HCT116 (cell line): Measurements from ENCODE around the gene UBE2J2.

Experiments used
- CEBPB ChIP-seq: IDR thresholded peaks from 2 replicates; pipeline ENCODE4 v1.6.1; 2012; ENCODE audit warnings: low read depth
- EGR1 ChIP-seq: IDR thresholded peaks from 2 replicates; pipeline ENCODE4 v1.6.1; 2012; ENCODE audit warnings: low read depth
- EZH2 ChIP-seq: fragments of 200-600 bp; sonication (generic); IDR thresholded peaks from 2 replicates; pipeline ENCODE4 v1.6.1; 2017; ENCODE audit warnings: antibody characterized with exemption, mixed run types
- EZH2phosphoT487 ChIP-seq: fragments of 200-600 bp; IDR thresholded peaks from 2 replicates; pipeline ENCODE4 v1.6.1; 2018; ENCODE audit warnings: antibody characterized with exemption, borderline replicate concordance
- JUND ChIP-seq: IDR thresholded peaks from 2 replicates; pipeline ENCODE4 v1.6.1; 2012
- POLR2A ChIP-seq: IDR thresholded peaks from 2 replicates; pipeline ENCODE4 v1.7.0; 2011; ENCODE audit warnings: borderline replicate concordance; ENCODE audit not compliant: insufficient read depth, insufficient read length; ENCODE audit errors: extremely low read depth
- RAD21 ChIP-seq: IDR thresholded peaks from 2 replicates; pipeline ENCODE4 v1.6.1; 2012; ENCODE audit warnings: low read depth, mild to moderate bottlenecking
- SIN3A ChIP-seq: IDR thresholded peaks from 2 replicates; pipeline ENCODE4 v1.6.1; 2012; ENCODE audit warnings: low read depth
- YY1 ChIP-seq: IDR thresholded peaks from 2 replicates; pipeline ENCODE4 v1.6.1; 2011; ENCODE audit warnings: low read length, low read depth, moderate library complexity, mild to moderate bottlenecking; ENCODE audit not compliant: insufficient replicate concordance; ENCODE audit errors: extremely low read depth
- ZNF274 ChIP-seq: fragments of 200-500 bp; sonication (Bioruptor generic); IDR thresholded peaks from 2 replicates; pipeline ENCODE4 v1.6.1; 2014; ENCODE audit warnings: mild to moderate bottlenecking, low read depth, low read length, inconsistent platforms
- TF ChIP-seq, protein P1 (sequence below), 3 experiments: fragments of 200-600 bp in 1 of 3; sonication (generic) in 1 of 3; IDR thresholded peaks in 2 of 3; conservative IDR thresholded peaks in 1 of 3; 2 replicates each; pipeline ENCODE4 v1.5.1; 2012 to 2017; ENCODE audit warnings: low read depth in 2 of 3, low read length in 2 of 3, antibody characterized with exemption in 1 of 3, borderline replicate concordance in 1 of 3, control low read depth in 1 of 3, mild to moderate bottlenecking in 1 of 3, mixed read lengths in 1 of 3, mixed run types in 1 of 3, moderate library complexity in 1 of 3; ENCODE audit not compliant: insufficient read depth in 1 of 3
- TF ChIP-seq, protein P2 (sequence below): IDR thresholded peaks from 2 replicates; pipeline ENCODE4 v1.6.1; 2012

DNA sequence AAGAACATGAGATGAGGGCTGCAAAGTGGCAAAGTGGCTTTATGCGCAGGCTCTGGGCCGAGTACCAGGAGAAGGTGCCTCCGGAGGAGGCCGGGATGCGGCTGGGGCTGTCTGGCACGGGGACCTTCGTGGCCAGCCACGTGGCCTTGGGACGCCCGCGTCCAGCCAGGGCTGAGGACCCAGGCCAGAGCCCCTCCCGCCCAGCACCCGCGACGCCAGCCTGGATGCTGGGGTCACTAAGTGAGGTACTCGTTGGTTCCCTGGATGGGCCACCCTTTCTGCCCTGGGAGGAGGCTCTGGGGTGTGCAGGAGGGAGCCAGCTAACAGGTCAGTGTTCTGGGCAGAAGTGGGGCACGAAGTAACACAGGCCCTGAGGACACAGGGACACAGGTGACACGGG is 19.2 kb upstream of the UBE2J2 start:
- TF ChIP-seq, protein P1, sequence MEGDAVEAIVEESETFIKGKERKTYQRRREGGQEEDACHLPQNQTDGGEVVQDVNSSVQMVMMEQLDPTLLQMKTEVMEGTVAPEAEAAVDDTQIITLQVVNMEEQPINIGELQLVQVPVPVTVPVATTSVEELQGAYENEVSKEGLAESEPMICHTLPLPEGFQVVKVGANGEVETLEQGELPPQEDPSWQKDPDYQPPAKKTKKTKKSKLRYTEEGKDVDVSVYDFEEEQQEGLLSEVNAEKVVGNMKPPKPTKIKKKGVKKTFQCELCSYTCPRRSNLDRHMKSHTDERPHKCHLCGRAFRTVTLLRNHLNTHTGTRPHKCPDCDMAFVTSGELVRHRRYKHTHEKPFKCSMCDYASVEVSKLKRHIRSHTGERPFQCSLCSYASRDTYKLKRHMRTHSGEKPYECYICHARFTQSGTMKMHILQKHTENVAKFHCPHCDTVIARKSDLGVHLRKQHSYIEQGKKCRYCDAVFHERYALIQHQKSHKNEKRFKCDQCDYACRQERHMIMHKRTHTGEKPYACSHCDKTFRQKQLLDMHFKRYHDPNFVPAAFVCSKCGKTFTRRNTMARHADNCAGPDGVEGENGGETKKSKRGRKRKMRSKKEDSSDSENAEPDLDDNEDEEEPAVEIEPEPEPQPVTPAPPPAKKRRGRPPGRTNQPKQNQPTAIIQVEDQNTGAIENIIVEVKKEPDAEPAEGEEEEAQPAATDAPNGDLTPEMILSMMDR (IDR thresholded peaks at IDR 0.05 in 2 of 3, conservative IDR thresholded peaks at IDR 0.05 in 1 of 3; ENCODE audit: borderline replicate concordance in 1 of 3, insufficient read depth in 1 of 3, low read depth in 2 of 3, low read length in 2 of 3) = no peak
- TF ChIP-seq EZH2phosphoT487 = no peak
- TF ChIP-seq POLR2A = no peak
- TF ChIP-seq EZH2 = no peak
- no peak for TF ChIP-seq YY1
- TF ChIP-seq, protein P2, sequence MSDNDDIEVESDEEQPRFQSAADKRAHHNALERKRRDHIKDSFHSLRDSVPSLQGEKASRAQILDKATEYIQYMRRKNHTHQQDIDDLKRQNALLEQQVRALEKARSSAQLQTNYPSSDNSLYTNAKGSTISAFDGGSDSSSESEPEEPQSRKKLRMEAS = no peak
- TF ChIP-seq SIN3A = no peak
- no peak for TF ChIP-seq ZNF274
- TF ChIP-seq JUND = no peak
- no peak for TF ChIP-seq CEBPB
- no peak for TF ChIP-seq RAD21
- no peak for TF ChIP-seq EGR1
